GM19023 (cell line): ENCODE results near the gene RAB40C.

Experiments
- ATAC-seq: cut with Tn5 transposase; IDR thresholded peaks from one replicate; pipeline ENCODE4 v1.9.1; 2021; ENCODE audit warnings: mild to moderate bottlenecking, moderate library complexity; ENCODE audit not compliant: unreplicated experiment

The RAB40C gene

GRCh38 chr16:641326-642188, 51.7 kb downstream of the RAB40C start, which contains the start of gene MCRIP2:
Gene MCRIP2, plus strand, starts transcription at chr16:641828. Its CDS starts 164 bp downstream, at chr16:641992.
- peak; percentile 54 for ATAC-seq

GRCh38 chr16:642189-643049, 52.6 kb downstream of the RAB40C start:
- peak; percentile 43 for ATAC-seq

- ATAC-seq: no peak
These were observed 53.1 kb downstream of the RAB40C start for GRCh38 chr16:643050-643368.

GRCh38 chr16:644556-644955, 54.7 kb downstream of the RAB40C start:
- ATAC-seq: no peak

GRCh38 chr16:645852-646678, 56.2 kb downstream of the RAB40C start:
- no peak for ATAC-seq

GRCh38 chr16:646679-647172, 56.9 kb downstream of the RAB40C start:
- ATAC-seq: no peak

- no peak for ATAC-seq
These were observed 57.5 kb downstream of the RAB40C start for GRCh38 chr16:647173-647902.

- ATAC-seq: no peak
These were observed 58.4 kb downstream of the RAB40C start for GRCh38 chr16:648071-648780.

GRCh38 chr16:648781-649589, 59.1 kb downstream of the RAB40C start, which contains the start of gene WDR90:
Gene WDR90, plus strand, starts transcription at chr16:649365. Its CDS starts 52 bp downstream, at chr16:649417.
- ATAC-seq: peak; percentile 83

GRCh38 chr16:649631-650030, 59.8 kb downstream of the RAB40C start:
- peak; percentile 13 for ATAC-seq

GRCh38 chr16:651844-652243, 62.0 kb downstream of the RAB40C start:
- no peak for ATAC-seq

- ATAC-seq: no peak
These were observed 62.8 kb downstream of the RAB40C start for GRCh38 chr16:652454-653305.

- ATAC-seq: no peak
These were observed 64.2 kb downstream of the RAB40C start for GRCh38 chr16:654034-654433.

GRCh38 chr16:657487-657886, 67.6 kb downstream of the RAB40C start:
- no peak for ATAC-seq

GRCh38 chr16:658679-659571, 69.1 kb downstream of the RAB40C start:
- no peak for ATAC-seq

GRCh38 chr16:659618-660017, 69.8 kb downstream of the RAB40C start:
- ATAC-seq: no peak

GRCh38 chr16:660132-660458, 70.2 kb downstream of the RAB40C start:
- ATAC-seq: no peak
